HG03139 (cell line): ENCODE results near the gene LSM12.
A peak's percentile ranks its signal among the peaks of the same experiment; 100 is the strongest.
"Not testable (repeated sequence)": the region's sequence is repeated elsewhere in the genome, so short reads cannot be mapped to it uniquely, and the experiment has no call there.

Source experiments
- ATAC-seq: cut with Tn5 transposase; IDR thresholded peaks from one replicate; pipeline ENCODE4 v1.9.1; 2021; ENCODE audit not compliant: unreplicated experiment

LSM12 gene

GRCh38 chr17:44045486-44045885, 21.0 kb downstream of the LSM12 start:
- no peak for ATAC-seq

GRCh38 chr17:44044071-44044470, 22.4 kb downstream of the LSM12 start:
- no peak for ATAC-seq

GRCh38 chr17:44043272-44043696, 23.2 kb downstream of the LSM12 start:
- ATAC-seq, result no peak

DNA sequence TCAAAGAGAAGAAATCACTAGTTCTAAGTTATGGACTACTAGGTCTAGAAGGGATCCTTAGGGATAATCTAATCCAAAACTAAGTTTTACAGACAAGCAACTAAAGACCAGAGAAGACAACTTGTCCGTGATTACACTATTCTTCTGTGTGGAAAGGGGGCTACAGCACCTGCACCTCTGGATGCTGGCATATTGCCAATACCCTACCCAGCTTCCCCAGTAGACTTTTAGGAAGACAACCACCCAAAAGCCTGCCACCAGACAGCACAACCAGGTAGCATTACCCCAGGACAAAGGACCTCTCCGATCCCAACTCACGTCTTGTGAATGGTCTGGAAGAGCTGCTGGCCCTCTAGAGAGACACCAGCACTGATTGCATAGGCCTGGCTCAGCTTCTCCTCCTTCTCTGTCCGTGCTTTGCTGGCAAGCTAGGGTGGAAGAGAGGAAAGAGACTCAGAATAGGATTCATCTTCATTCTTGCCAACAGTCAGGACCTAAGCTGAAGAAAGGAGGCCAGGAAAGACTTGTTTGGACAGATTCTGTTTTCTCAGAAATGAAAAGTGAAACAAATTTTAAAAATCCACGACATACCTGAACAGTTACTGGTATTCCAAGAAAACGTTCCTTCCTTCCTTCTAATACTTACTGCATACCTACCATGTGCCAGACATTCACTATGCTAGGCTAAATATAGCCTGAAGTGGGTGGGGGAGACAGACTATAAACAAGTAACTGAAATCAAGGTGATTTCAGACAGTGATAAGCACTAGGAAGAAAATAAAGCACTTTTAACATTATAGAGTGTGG, 26.4 kb downstream of the LSM12 start:
- ATAC-seq, result no peak

DNA sequence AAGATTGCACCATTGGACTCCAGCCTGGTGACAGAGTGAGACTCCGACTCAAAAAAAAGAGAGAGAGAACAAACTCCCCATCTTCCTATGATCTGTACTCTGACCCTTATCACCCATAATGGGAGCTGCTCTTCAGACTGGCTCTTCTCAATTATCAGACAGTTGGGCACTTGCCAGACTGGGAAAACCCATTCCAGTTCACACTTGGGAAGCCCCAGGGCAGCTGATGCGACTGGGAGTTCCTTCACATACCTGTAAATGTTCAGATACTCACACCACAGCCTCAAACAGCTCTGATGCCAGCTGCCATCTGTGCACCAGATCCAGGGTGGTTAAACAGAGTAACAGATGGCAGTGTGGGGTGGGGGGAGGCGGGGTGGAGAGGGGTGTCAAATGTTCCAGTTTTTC, 27.9 kb downstream of the LSM12 start:
- ATAC-seq, result no peak

DNA sequence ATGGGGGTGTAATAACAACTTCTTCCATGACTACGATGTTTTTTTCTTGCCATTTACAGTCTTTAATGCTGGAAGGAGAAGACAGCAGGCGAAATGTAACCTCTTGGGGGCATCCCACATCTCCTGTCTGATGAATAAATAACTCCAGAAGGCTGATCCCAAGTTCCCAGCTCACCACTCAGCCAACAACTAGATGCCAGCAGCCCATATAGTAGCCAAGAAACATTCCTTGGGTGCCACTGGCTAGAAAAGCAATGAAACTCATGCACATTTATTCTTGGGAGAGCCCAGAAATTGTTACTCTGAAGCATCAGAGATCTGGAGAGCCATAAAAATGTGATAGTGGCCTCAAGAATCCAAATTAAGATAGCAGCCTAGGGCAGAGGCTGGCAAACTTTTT, 29.0 kb downstream of the LSM12 start:
- no peak for ATAC-seq

- not testable (repeated sequence) for ATAC-seq
Observed at GRCh38 chr17:44034688-44035087, 31.8 kb downstream of the LSM12 start.

GRCh38 chr17:44033861-44034408, 32.5 kb downstream of the LSM12 start:
- ATAC-seq, result no peak

DNA sequence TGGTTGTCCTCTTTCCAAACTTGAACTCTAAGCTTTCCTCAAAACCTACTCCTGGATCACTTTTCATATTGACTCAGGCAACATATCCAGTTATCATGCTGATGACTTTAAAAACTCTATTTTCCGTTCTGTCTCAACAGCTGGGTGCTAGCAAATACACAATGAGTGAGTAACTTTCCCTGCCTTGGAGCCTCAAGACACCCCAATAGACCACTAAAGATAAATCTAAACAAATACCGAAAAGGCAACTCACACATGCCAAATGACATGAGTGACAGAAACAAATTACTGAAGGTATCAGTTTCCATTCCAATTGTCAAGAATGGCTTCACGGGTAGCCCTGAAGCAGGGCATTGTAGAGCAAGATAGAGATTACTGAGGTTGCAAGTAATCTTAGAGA, 36.0 kb downstream of the LSM12 start:
- ATAC-seq, result no peak

DNA sequence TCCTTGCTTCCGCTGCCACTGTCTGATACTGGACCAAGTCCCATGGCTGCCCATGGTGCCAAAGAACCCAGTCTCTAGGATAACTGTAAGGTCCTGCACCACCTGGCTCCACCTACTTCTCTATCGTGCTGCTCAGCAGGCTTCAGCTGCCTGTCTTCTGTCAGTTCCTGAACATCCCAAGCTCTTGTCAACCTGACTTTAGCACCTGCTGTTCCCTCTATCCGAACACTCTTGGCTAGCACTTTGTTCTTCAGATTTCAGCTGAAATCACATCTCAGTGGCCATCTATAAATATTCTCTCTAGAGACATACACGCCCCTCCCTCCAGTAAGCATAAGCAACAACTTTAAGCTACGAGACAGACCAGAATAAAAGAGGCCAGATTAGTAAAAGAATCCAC, 36.7 kb downstream of the LSM12 start:
- no peak for ATAC-seq

DNA sequence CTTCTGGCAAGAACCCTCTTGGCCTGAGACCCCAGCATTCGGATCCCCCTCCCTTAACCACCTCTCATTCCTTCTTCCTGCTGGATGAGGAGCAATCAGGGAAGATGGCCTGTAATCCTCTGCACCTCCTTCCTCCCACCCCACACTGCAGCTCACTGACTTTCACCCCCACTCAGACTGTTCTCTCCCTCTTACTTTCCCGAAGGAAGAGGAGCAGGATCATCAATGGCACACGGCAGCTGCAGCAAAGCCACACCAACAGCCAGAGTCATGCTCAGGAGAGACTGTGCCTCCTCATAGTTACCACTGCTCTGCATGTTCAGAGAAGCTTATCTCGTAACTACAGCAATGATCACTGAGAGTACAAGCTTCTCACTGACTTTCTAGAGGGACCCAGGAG, 41.6 kb downstream of the LSM12 start:
- no peak for ATAC-seq

DNA sequence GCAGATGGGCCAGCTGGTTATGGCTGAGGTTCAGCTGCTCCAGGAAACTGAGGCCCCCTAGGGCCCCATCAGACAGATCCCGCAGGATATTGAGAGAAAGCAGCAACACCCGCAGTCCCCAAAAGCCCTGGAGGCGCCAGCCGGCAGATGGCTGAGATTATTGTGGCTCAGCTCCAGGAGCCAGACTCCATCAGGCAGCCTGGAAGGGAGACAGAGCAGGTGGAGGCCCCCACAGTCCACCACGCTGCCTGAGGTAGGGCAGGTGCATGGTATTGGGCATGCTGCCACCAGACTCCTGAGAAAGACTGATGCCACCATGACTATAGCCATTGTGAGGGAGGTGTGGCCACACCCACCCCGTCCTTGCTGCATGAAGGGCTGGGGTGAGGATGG, 42.2 kb downstream of the LSM12 start:
- no peak for ATAC-seq

- no peak for ATAC-seq
Observed at GRCh38 chr17:44023545-44024270, 42.8 kb downstream of the LSM12 start.

- no peak for ATAC-seq
Observed at GRCh38 chr17:44022246-44022645, 44.2 kb downstream of the LSM12 start.

DNA sequence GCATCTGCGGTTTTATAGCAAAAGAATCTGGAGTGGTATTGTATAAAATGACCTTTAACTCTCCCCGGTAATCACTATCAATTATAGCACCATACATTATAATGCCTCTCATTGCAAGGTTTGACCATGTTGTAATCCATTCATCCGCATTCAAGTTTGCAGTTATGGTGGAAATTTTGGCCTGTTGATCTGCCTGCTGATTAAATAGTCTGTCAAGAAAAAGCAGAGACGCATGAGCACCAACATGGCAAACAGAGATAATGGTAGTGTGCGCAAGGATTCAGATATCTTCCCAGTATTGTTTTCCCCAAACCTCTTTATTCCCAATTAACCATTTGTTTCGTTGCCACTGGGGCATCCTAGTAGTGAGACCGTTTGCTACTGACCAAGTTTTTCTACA, 45.2 kb downstream of the LSM12 start:
- ATAC-seq, result not testable (repeated sequence)

- peak; percentile 74 for ATAC-seq
Observed at GRCh38 chr17:44014437-44015172, 51.9 kb downstream of the LSM12 start, which contains the start of gene TMEM101. Gene TMEM101 (minus strand): TSS chr17:44014963. CDS start chr17:44014952, 11 bp downstream.

- ATAC-seq, result no peak
Observed at GRCh38 chr17:44014133-44014436, 52.4 kb downstream of the LSM12 start.

GRCh38 chr17:44012874-44013273, 53.6 kb downstream of the LSM12 start:
- no peak for ATAC-seq

GRCh38 chr17:44012391-44012790, 54.1 kb downstream of the LSM12 start:
- no peak for ATAC-seq

- ATAC-seq, result no peak
Observed at GRCh38 chr17:44011876-44012275, 54.6 kb downstream of the LSM12 start.

- no peak for ATAC-seq
Observed at GRCh38 chr17:44010966-44011647, 55.4 kb downstream of the LSM12 start.
